ENCODE data around the gene KRT5. TPM values are rescaled to one million over a fixed set of nuclear protein-coding genes. Genes with fewer than 3 reads are reported as not detected.

Gene KRT5
- total RNA-seq = not detected in 2 replicates

DNA sequence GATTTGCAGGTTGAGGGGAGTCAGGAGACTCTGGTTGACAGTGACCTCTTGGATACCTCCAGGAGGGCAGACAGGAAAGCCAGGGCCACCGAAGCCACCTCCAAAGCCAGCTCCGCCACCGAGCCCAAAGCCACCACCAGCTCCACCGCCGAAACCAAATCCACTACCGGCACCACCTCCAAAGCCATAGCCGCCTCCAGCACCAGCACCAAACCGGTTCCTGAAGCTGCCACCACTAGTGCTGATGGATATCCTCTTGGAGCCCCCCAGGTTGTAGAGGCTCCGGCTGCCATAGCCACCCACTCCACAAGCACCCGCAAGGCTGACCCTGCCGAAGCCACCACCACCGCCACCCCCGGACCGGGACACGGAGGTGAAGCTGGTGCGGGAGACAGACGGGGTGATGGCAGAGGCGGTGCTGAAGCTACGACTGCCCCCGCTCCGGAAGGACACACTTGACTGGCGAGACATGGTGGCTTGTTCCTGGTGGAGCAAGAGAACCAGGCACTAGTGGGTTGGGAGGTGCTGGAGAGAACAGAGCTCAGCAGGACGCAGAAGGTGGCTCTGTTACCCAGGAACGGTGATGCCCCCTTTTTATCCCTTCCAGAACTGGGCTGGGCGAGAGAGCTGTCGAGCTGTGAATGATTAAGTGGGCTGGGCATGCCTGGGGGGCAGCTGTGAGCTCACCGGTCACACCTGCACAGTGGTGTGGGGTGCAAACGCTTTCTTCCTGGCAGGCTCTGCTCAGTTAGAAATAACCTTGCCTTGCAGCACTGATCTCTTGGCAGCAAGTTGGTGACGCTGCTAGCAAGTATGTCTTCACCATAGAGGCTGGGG, at the start of gene KRT5:
KRT5 (minus strand) TSS at position 569 of the 837 bp plus-strand sequence; CDS start at position 471, 98 bp downstream.
- DNase-seq (ENCODE audit: extremely low read depth, low read depth, low spot score) = no peak

DNA sequence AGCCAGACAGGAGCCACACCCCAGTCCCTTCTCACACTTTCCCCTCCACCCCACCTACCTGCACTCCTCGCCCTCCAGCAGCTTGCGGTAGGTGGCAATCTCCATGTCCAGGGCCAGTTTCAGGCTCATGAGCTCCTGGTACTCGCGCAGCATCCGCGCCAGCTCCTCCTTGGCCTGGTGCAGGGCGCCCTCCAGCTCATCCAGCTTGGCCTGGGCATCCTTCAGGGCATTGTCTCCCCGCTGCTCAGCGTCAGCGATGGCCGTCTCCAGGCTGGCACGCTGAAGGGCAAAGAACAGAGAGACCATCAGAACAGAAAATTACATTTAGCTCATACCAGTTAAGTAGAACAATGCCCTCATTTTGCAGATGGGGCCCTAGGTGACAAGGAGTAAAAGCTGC, 47.9 kb upstream of the KRT5 start:
- DNase-seq (ENCODE audit: extremely low read depth, low read depth, low spot score) = no peak

DNA sequence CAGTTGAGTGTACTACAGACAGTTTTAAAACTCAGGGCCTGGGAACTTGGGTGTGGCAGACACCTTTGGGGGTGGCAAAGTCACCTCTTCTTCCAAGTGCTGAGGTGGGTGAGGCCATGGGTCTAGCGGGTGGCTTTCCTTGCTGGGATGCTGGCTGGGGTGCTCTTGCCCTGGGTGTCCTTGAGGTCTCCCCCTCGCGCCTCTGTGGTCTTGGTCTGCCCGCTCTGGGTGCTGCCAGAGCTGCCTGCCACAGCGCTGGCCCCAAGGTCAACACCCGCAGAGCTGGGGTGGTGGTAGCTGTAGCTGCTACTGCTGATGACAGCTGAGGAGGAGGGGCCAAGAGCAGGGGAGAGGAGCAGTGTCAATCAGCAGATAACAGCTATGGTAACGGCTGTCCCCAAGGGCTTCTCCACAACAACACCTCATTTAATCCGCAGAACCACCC, 46.7 kb upstream of the KRT5 start:
- DNase-seq (ENCODE audit: extremely low read depth, low read depth, low spot score) = no peak

DNA sequence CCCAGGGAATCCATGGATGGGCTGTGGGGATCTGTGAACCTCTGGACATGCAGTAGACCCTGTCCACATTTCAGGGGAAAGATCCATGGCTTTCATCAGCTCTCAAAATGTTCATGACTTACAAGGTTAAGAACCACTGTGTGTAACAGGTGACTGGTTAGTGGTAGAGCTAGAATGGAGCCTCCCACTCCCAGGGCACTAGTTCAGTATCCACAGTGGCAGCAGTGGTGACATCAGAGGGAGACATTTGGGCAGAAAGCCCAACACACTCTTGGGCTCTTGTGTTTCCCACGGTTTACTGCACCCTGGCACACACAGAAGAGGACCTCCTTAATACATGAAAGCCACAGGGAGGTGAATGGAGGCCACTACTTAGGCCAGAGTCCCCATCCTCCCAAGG, 44.4 kb upstream of the KRT5 start:
- DNase-seq (ENCODE audit: extremely low read depth, low read depth, low spot score) = no peak

DNA sequence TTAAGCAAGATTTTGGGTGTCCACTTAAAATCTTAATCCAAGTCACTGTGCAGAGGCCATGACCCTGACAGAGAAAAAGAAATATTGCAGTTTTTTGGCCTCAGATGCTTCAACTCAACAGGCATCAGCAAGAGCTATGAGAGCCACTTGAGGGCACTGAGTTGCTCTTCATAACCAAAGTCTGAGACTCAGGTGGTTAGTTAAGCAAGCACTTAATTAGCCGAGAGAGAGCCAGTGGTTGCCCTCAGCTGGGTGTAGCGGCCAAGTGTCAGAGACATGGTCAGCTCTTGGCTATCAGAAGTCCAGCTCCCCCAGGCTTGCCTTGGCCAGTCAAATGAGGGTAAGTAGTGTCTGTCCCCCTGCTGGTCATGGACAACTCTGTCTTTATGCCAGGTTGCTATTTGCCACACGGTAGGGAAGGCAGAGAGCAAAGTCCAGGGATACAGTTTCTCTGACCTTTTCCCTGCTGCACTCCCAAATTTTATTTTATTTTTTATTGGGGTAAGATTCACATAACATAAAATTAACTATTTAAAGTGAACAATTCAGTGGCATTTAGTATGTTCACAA, 41.8 kb upstream of the KRT5 start:
- DNase-seq (ENCODE audit: extremely low read depth, low read depth, low spot score) = no peak

DNA sequence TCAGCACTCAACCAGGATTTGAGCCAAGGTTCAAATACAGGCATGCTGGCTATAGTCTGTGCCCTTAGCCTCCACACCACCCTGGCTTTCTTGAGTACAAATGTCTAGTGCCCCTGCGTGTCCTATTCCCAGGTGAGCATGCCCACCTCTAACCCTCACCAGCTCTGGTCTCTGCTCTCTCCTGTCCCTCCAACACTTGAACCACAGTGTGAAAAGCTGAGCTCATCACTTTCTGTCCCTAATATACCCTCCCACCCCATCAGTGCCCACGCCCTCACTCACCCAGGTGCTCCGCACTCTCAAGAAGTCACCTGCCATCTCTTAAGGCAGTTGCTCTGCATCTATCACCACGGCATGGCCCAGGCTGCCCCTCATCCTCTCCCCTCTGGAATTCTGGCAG, 39.8 kb upstream of the KRT5 start:
- DNase-seq (ENCODE audit: extremely low read depth, low read depth, low spot score) = no peak

DNA sequence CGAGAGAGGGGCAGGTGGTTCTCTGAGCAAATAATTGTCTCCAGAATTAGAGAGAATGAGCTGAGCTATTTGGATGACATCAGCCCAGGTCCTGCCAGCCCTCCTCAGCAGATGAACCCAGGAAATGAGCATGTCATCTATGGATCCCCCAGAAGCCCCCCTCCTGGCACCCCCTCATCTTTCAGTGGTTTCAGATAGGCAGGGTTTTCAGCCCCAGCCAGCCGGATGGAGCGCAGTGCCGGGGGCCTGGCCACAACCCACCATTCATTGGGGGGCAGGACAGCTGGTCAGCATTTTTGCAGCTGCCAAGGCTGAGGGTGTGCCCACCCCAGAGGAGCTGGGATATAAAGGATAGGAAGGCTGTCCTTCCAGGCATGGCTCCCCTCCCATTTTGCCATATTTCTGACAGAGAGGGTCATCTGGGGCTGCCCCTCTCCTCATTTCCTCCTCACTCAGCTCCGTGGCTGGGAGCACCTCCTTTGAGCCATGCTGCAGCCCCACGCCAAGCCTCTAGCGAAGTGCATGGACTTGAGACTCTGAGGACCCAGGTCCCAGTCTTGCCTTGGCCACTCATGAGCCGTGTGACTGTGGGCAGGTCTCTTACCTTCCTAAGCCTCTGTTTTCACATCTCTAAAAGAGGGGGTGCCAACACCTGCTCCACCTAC, 38.7 kb upstream of the KRT5 start:
- no peak for DNase-seq (ENCODE audit: extremely low read depth, low read depth, low spot score)

DNA sequence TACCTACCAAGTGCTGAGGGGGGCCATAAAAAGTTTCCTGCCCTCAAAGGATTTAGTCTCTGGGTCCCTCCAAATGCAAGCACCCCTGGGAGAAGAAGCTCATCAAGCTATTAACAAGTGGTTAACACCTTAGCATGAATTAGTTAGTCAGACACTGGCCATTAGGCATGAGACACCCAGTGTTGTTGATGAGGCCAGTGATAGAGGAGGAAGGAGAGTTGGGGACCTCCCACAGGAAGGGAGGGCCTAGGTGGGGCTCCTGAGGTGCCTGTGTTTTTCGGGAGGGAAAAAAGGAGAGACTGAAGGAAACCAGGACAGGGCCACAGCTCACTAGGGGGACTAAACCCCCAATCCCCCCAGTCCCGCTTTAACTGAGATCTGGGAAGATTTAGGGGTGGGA, 37.3 kb upstream of the KRT5 start:
- no peak for DNase-seq (ENCODE audit: extremely low read depth, low read depth, low spot score)

DNA sequence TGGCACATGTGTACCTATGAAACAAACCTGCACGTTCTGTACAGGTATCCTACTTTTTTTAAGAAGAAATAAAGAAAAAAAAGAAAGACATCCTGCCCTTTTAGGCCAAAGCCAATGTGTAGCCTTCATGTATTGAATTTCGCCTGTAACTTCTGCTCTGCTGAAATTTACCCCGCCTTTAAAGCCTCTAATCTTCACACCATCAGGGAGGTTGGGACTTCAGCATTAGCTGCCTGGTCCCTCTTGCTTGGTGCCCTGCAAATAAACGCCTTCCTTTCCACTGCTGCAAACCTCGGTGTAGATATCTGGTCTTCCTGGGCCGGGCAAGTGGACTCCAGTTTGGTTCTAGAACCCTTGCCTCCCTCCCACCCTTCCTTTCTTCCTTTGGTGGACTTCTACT, 35.4 kb upstream of the KRT5 start:
- DNase-seq (ENCODE audit: extremely low read depth, low read depth, low spot score) = no peak

DNA sequence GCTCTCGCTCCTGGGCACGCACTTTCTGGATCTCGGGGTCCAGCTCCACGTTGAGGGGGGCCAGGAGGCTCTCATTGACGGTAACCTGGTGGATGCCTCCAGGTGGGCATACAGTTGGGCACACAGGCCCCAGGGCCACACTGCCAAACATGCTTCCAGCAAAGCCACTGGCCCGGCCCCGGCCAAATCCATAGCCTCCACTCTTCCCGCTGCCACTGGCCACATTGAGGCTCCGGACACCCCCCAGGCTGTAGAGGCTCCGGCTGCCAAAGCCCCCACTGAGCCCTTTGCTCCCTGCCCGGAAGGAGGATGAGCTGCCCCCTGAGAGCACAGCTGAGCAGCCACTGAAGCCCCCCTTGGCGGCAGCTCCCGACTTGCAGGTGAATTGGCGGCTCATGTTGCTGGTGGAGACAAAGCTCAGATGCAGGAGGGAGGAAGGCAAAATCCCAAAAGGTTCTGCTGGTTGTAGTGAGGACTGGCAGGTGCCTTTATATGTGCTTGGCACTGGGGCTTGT, 32.5 kb upstream of the KRT5 start, which contains the start of gene KRT71:
KRT71 (minus strand) TSS at position 465 of the 515 bp plus-strand sequence; CDS start at position 397, 68 bp downstream.
- no peak for DNase-seq (ENCODE audit: extremely low read depth, low read depth, low spot score)

DNA sequence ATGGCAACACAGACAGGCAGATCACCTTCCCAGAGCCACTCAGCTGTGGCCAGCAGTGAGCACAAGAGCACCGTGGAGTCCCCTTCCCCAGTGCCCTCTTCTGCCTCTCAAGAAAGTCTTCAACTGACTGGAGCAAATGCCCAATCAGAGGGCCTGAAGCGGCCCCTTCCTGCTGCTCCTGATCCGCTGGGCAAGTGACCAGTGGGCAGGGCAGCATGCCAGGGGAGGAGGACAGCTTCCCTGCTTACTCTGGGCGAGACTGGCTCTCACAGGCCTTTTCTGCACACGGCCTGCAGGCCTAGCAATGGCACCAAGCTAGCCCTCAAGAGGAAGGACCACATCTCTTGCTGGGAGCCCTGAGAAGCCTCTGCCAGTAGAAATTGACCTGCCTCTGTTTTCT, 31.9 kb upstream of the KRT5 start:
- no peak for DNase-seq (ENCODE audit: extremely low read depth, low read depth, low spot score)

DNA sequence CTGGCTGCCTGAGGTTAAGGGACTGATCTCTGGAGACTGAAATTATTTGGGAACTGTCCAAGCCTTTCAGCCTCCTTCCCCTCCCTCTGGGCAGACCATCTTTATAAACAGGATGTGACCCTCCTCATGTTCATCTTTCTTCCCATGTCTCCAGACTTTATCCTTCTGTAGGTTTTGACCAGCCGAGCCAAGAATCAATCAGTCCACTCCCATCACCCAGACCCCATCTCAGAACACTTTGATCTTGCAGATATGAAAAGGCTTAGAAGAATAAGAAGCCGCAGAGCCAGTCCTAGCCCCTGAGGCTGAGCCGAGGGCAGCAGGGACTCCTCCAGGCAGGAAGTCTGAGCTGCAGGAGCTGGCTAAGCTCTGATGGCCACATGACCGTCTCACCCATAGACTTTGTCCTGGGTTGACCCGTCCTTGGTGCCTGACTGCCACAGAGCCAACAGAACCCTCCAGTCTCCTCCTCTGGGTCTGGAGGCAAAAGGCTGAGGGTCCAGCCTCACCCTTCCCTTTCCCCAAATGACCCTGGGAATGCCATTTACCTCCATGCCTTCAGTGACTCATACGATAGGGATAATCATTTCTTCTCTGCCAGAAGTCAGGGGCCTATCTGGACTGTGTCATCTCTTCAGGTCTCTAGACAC, 31.1 kb upstream of the KRT5 start:
- DNase-seq (ENCODE audit: extremely low read depth, low read depth, low spot score) = no peak

DNA sequence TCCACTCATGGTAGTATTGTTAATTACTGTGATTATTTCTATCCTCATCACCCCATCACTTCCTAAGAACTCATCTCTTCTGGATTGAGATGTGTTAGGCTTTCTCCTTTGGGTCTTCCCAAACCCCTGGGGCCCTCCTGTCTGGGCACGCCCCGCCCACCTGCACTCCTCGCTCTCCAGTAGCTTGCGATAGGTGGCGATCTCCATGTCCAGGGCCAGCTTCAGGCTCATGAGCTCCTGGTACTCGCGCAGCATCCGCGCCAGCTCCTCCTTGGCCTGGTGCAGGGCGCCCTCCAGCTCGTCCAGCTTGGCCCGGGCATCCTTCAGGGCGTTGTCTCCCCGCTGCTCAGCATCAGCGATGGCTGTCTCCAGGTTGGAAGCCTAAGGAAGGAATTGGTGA, 25.9 kb upstream of the KRT5 start:
- DNase-seq (ENCODE audit: extremely low read depth, low read depth, low spot score) = no peak

DNA sequence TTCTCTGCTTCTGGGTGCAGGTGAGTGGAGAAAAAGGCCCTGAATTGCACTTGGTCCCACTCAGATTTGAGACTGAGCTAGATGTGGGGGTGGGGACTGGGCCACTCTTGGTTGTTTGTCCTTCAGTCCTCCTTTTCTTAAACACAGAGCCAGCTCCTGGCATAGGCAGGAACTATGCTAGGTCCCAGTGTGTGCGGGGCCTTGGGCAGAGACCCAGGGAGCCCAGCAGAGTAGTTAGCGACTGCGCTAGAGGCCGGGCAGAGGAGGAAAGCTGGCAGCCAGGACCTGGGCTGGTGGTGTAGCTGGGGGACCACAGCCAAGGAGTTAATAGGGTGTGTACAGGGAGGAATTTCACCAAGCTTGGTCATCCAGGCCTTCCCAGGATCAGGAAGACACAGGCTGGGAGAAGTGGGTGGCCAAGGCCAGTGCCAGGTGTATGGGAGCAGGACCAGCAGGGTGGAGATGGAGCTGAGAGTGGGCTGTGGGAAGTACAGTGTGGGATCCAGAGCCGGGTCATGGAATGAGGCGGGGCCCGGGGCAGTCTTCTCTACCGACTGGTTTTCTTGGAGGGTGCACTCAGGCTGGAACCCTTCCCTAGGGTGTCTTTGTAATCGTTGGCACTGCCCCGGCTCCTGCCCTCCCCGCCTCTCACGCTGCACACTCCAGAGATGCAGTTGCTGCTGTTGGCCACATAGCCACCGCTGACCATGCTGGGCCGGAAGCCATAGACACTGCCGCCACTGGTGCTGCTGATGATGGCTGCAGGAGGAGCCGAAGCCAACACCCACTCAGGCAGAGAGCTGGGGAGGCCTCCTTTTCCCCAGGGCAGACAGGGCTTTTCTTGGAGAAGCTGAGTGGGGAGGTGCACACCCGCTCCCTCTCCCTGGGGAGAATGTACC, 24.0 kb upstream of the KRT5 start:
- DNase-seq (ENCODE audit: extremely low read depth, low read depth, low spot score) = no peak

DNA sequence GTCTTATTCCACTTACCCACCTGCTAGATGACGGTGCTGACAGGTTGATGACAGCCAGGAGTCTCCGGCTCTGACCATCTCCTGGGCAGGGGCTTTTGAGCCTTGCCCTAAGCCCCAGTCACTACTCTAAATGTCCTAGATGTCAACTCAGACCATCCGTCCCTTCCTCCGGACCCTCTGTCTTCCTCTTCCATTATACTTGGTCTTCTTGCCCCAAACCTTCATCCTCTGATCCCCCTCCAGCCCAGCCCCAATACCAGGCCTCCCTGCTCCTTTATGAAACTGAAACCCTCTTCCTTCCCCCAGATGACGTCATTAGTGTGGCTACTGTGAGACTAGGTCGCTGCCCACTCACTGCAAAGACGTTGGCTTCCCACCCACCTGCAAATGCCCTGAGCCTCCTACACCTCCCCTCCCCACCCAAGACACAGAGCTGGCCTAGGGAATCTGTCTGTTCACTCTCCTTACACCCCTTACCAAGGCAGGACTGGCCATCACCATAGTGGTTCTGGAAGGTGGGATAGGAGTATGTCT, 22.7 kb upstream of the KRT5 start:
- no peak for DNase-seq (ENCODE audit: extremely low read depth, low read depth, low spot score)

DNA sequence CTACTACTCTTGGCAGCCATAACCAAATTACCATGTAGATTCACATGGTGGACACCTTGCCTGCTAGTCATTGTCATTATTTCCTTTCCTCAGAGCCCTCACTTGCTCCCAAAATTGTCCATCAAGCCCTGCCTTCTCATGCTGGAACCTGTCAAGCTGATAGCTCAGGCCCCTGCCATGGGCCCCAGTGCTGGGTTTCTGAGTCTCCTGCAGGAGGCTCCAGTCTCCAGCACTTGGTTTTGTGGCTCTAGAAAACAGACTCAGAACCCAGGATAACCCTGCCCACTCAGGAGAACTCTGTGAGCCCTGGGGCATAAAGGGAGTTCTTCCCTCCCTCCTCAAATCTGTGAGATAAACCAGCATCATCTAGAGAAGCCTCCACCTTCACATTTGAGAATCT, 22.0 kb upstream of the KRT5 start:
- no peak for DNase-seq (ENCODE audit: extremely low read depth, low read depth, low spot score)

DNA sequence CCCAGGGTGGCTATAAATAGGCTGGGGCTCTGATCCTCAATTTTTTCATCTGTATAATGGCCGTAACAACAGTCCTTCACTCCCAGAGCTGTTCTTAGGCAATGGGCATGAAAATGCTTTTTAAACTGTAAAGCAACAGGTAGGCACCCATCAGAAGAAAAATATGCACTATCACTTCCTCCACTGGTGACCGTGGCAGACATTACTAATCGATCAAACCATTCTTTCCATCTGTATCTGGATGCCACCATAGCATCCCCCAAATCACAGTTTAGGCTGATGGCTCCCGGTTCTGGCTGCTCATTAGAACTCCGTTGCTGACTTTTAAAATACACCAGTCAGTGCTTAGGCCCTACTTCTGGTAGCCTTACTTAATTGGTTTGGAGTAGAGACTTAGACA, 21.5 kb upstream of the KRT5 start:
- DNase-seq (ENCODE audit: extremely low read depth, low read depth, low spot score) = no peak

DNA sequence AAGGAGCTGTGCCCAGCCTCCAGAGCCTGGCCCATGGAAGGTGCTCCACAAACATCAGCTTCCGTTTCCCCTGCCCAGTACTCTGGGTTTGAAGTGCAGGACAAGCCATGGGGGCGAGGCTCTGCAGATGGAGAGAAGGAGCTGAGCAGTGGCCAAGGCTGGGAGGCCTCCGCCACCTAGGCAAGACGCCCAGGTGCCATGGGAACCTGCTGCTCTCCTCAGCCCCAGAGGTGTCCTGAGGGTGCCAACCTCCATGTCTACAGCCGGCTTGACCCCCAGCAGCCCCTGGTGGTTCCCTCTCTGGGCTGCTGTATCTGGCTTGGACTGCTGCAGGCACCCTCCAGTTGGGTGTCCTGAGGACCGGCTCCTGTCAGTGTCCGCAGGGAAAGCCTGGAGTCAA, 20.3 kb upstream of the KRT5 start:
- DNase-seq (ENCODE audit: extremely low read depth, low read depth, low spot score) = no peak

DNA sequence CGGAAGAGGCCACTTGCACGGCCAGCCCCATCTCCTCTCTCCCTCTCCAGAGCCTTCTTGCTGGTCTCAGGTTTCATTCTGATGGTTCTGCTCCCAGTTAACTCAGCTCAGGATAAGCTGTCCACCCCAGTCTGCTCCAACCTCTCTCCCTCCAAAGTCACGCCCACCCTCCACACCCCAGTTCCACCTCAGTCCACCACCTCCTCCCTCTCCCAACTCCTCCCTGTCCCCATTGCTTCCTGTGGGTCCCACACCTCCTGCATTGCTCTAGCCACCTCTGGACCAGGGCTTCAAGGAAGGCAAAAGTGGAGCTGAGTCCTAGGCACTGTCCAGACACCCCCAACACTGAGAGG, 19.6 kb upstream of the KRT5 start:
- no peak for DNase-seq (ENCODE audit: extremely low read depth, low read depth, low spot score)

All from glomerular endothelial cell (primary cell).